Measurements from ENCODE around the gene APOL6. TPM values are rescaled to one million over a fixed set of nuclear protein-coding genes. Genes with fewer than 3 reads are reported as not detected.

APOL6 gene
- total RNA-seq, 1 donor from 2014 or later: 8.1 TPM

Other genes starting within 250 kb of the APOL6 start
- 34.4 TPM for gene MCM5, start 248.3 kb upstream of the APOL6 start, total RNA-seq
- 0.28 TPM for gene RASD2, start 107.6 kb upstream of the APOL6 start, total RNA-seq
- 7.7 TPM for gene MB, start 31.1 kb upstream of the APOL6 start, total RNA-seq
- gene APOL5, start 69.4 kb downstream of the APOL6 start, total RNA-seq: not detected